ENCODE data around the gene PLEKHM3. TPM values are rescaled to one million over a fixed set of nuclear protein-coding genes. Genes with fewer than 3 reads are reported as not detected.

PLEKHM3 gene
- total RNA-seq, 1 donor from 2014 or later, result 6.6 TPM

DNA sequence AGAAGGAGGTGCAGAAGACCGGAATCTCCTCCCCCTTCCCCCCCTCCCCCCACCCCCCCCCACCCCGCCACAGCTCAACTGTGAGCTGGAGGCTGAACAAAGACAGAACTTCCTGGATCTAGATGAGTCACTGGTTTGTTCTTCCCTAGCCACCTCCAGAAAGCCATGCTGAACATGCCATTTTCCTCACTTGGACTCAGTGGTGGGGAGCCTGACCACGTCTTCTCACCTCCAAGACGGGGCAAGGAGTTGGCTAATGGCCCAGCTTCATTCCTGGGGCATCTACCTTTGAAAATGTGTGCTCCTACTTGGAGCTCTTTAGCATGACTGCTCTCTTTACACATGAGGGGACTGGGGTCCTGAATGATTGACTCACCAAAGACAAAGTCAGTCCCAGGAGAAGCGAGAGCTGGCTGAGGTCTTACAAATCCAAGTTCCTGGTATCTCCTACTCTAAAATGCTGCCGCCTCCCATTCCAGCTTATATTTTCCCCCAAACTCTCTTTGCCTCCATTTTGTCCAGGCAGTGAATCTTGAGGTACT is 233.0 kb downstream of the PLEKHM3 start:
- H3K4me3 Mint-ChIP-seq, result no peak overlapping the region
- no peak overlapping the region for H3K27ac Mint-ChIP-seq
- intact Hi-C loops (cut with micrococcal nuclease), result no loop called here
- no peaks in the 10 kb centered on the region for H3K9me3 Mint-ChIP-seq
- no peaks in the 10 kb centered on the region for H3K36me3 Mint-ChIP-seq (ENCODE audit: low read depth)
- DNase-seq, result no peak
- peaks cover 6% of the 10 kb centered on the region for H3K27me3 Mint-ChIP-seq
- H3K4me1 Mint-ChIP-seq, result no peaks in the 10 kb centered on the region

DNA sequence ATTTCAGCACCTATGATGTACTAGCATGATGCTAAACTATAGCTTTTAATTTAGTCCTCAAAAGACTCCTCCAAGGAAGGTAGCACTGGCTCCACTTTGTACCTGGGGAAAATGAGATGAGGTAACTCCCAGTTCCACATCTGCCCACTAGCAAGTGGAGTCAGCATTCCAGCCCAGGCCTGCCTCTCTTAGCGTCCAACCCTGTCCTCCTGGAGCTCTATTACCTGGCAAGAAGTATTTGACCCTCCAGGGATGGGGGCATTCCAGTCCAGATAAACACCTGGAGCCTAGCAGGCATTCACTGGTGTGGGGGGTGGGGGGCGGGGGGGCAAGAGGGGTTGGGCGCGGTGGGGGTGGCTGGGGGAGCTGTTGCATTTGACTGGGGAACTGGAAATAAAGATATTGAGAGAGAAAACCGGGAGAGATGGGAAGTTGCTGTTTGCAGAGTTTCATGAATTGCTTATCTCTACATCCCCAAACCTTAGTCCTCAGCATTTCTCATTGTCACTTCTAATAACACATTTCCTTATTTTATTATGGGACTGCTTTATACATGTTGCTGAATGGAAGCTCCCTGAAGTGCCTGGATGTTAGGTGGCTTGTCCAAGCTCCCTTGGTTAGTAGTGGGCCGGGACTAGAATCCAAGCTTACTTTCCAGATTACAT is 233.6 kb downstream of the PLEKHM3 start:
- Mint-ChIP-seq H3K9me3 (no peaks in the 10 kb centered on the region), H3K27ac (no peak overlapping the region), H3K4me1 (no peaks in the 10 kb centered on the region), H3K36me3 (ENCODE audit: low read depth) (no peaks in the 10 kb centered on the region), H3K27me3 (peaks cover 8% of the 10 kb centered on the region), H3K4me3 (no peak overlapping the region)
- intact Hi-C loops (cut with micrococcal nuclease), result no loop called here
- no peak for DNase-seq

DNA sequence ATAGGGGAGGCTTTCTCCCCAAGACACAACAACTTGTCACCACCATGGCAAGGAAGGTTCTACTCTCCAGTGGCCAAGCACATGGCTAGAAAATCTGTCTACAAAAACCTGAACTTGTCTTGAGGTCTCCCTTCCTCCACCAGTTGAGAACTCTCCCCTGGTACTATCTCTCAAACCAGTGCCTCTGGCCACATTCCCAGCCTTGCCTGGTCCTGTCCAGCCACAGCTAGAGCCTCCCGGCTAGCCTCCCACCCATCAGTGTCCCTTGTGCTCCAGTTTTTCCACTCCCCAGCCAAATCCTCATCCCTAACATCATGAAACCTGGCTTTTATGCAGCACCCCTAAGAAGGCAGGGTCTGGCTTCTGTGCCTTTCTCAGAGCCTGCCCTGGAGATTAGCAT is 234.4 kb downstream of the PLEKHM3 start:
- Mint-ChIP-seq H3K36me3 (ENCODE audit: low read depth) (no peaks in the 10 kb centered on the region), H3K9me3 (no peaks in the 10 kb centered on the region), H3K4me3 (no peak overlapping the region), H3K27me3 (peaks cover 8% of the 10 kb centered on the region), H3K27ac (no peak overlapping the region), H3K4me1 (no peaks in the 10 kb centered on the region)
- DNase-seq, result no peak
- intact Hi-C loops (cut with micrococcal nuclease), result no loop called here

DNA sequence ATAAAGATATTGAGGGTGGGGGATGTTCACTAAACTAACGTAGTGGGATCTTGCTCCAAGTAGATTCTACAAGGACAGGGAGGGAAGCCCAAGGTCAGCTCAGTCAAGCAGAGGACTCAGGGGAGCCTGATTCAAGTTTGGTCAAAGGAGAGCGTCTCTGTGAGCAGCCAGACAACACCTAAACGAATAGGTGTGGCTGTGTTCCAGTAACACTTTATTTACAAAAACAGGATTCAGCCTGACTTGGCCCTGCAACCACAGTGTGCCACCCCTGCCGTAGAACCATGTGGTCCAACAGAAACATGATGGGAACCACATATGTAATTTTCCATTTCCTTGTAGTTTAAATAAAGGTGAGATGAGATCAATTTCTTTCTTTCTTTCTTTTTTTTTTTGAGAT is 237.5 kb downstream of the PLEKHM3 start:
- H3K4me1 Mint-ChIP-seq, result no peaks in the 10 kb centered on the region
- no peak overlapping the region for H3K27ac Mint-ChIP-seq
- peaks cover 14% of the 10 kb centered on the region for H3K27me3 Mint-ChIP-seq
- intact Hi-C loops (cut with micrococcal nuclease), result no loop called here
- no peaks in the 10 kb centered on the region for H3K36me3 Mint-ChIP-seq (ENCODE audit: low read depth)
- no peak for DNase-seq
- H3K9me3 Mint-ChIP-seq, result no peaks in the 10 kb centered on the region
- no peak overlapping the region for H3K4me3 Mint-ChIP-seq

DNA sequence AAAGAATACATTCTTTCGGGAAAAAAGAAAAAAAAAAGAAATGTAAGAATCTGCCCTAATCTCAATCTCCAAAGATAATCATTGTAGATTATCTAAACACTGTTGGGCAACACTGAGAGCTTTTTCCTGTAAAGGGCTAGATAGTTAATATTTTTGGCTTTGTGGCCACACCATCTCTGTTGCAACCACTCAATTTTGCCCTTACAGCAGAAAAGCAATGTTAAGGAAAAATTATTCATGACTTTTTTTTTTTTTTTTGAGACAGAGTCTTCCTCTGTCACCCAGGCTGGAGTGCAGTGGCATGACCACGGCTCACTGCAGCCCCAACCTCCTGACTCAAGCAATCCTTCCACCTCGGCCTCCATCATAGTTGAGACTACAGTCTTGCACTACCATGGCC is 238.3 kb downstream of the PLEKHM3 start:
- Mint-ChIP-seq H3K36me3 (ENCODE audit: low read depth) (no peaks in the 10 kb centered on the region), H3K4me3 (no peak overlapping the region), H3K9me3 (no peaks in the 10 kb centered on the region), H3K4me1 (no peaks in the 10 kb centered on the region), H3K27ac (no peak overlapping the region), H3K27me3 (peaks cover 14% of the 10 kb centered on the region)
- no peak for DNase-seq
- intact Hi-C loops (cut with micrococcal nuclease), result no loop called here

DNA sequence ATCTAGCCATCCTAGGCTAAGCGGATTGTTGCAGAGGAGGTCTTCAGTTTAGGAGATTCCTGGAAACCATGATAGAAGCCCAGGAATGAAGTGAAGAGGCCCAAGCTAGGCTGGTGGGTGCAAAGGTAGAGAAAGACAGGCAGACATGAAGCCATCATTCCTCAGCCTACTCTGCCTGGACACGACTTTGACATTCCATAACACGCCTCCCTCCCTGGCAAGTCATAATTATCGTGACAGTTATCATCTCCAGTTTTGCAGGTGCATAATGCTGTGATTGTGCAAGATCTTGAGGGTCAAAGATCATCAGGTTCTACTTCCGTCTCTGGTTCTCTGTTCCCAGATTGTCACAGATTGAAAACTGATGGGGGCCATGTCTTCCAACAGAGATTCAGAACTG is 240.4 kb downstream of the PLEKHM3 start:
- intact Hi-C loops (cut with micrococcal nuclease), result no loop called here
- H3K27ac Mint-ChIP-seq, result no peak overlapping the region
- H3K27me3 Mint-ChIP-seq, result peaks cover 18% of the 10 kb centered on the region

DNA sequence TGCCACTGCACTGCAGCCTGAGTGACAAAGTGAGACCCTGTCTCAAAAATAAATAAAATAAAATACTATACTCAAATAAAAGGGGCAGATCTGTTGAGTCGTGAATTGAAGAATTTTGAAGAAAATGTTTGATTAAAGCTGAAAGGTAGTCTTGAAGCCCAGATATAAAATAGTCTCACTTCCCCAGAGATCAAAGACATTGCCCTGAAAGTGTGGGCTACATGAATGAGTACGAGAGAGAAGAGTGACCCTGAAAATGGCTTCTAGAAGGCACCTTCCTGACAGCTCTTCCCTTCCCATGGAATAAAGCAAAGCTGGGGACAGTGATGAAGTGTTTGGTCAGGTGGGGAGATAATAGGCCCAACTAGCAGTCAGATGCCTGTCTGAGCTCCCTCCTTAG is 241.8 kb downstream of the PLEKHM3 start:
- Mint-ChIP-seq H3K27me3 (peaks cover 21% of the 10 kb centered on the region), H3K4me1 (no peaks in the 10 kb centered on the region), H3K9me3 (no peaks in the 10 kb centered on the region), H3K4me3 (no peak overlapping the region), H3K36me3 (ENCODE audit: low read depth) (no peaks in the 10 kb centered on the region), H3K27ac (no peak overlapping the region)
- DNase-seq, result no peak
- intact Hi-C loops (cut with micrococcal nuclease), result no loop called here

More for the DNA sequence above, 240.4 kb downstream of the PLEKHM3 start:
- no peaks in the 10 kb centered on the region for H3K4me1 Mint-ChIP-seq
- H3K9me3 Mint-ChIP-seq, result no peaks in the 10 kb centered on the region
- no peaks in the 10 kb centered on the region for H3K36me3 Mint-ChIP-seq (ENCODE audit: low read depth)
- H3K4me3 Mint-ChIP-seq, result no peak overlapping the region
- no peak for DNase-seq

DNA sequence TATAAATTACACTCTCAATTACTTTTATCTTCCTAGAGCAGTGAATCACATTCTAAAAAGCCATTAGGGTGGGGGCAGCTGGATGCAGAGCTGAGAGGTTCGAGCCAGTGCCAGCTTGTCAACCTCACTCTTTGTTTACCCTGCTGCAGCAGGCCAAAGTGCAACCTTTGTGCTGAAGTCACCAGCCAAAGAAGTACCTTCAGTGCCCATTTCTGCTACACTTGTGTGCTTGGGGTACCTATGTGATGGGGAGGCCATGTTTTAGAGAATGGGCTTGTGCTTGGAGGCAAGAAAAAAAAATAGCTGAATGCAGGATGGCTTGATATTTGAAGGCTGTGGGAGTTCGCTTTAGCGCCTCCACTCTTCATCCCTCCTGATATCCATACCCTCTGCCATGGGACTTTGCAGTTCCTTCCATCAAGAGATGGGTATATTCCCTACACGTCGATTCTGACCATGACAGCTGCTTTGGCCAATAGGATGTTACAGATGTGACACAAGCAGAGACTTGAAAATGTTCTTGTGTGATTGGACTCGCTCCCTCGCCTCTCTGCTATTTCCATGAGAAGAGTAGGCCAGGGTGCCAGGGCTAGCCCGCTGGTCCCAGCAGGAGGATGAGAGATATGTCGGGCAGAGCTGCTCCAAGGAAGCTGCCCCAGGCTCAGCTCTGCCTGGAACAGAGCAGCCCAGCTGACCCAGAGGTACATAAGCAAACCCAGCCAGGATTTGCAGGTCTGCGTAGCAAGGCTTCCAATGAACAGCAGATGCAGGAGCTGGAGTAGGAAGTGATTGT is 242.9 kb downstream of the PLEKHM3 start:
- intact Hi-C loops (cut with micrococcal nuclease), result no loop called here
- DNase-seq, result no peak
- Mint-ChIP-seq H3K27me3 (peaks cover 16% of the 10 kb centered on the region), H3K4me1 (no peaks in the 10 kb centered on the region), H3K27ac (no peak overlapping the region), H3K4me3 (no peak overlapping the region), H3K9me3 (no peaks in the 10 kb centered on the region), H3K36me3 (ENCODE audit: low read depth) (no peaks in the 10 kb centered on the region)

DNA sequence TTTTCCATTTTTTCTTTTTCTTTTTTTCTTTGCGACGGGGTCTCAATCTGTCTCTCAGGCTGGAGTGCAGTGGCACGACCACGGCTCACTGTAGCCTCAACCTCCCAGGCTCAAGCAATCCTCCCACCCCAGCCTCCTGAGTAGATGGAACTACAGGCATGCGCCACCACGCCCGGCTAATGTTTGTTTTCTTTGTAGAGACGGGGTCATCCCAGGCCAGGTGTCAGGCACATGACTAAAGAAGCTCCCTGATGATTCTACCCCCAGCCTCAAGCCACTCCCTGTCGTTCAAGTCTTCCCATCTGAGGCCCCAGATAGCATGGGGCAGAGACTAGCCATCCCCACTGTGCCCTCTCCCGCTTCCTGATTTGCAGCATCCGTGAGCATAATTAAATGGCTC is 245.8 kb downstream of the PLEKHM3 start:
- intact Hi-C loops (cut with micrococcal nuclease), result no loop called here
- Mint-ChIP-seq H3K27me3 (peaks cover 12% of the 10 kb centered on the region), H3K27ac (no peak overlapping the region), H3K4me1 (peaks cover 2% of the 10 kb centered on the region), H3K4me3 (no peak overlapping the region), H3K9me3 (no peaks in the 10 kb centered on the region), H3K36me3 (ENCODE audit: low read depth) (no peaks in the 10 kb centered on the region)
- DNase-seq, result no peak

DNA sequence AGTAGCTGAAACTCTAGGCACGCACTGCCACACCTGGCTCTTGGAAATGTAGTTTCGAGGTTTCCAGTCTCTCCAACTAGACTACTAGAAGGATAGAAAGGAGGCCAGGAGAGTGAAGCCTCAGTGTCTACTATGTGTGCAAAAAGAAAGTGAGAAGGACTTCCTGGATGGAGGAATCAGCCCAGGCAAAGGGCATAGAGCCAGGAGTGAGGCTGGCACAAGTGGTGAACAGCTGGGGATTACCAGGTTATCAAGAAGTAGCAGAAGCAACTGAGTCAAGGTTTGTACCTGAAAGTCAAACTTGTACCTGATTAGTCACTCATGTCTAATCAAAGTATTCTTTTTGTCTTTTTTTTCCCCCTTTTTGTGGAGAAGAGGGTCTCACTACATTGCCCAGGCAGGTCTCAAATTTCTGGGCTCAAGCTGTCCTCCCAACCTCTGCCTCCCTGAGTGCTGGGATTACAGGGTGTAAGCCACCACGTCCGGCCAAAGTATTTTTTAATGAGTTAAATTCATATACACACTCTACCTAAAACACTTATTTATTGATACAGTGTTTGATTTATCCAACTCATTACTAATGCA is 246.9 kb downstream of the PLEKHM3 start:
- Mint-ChIP-seq H3K27ac (no peak overlapping the region), H3K4me1 (peaks cover 2% of the 10 kb centered on the region), H3K27me3 (peaks cover 13% of the 10 kb centered on the region), H3K9me3 (no peaks in the 10 kb centered on the region), H3K36me3 (ENCODE audit: low read depth) (no peaks in the 10 kb centered on the region), H3K4me3 (no peak overlapping the region)
- intact Hi-C loops (cut with micrococcal nuclease), result no loop called here
- DNase-seq, result no peak

DNA sequence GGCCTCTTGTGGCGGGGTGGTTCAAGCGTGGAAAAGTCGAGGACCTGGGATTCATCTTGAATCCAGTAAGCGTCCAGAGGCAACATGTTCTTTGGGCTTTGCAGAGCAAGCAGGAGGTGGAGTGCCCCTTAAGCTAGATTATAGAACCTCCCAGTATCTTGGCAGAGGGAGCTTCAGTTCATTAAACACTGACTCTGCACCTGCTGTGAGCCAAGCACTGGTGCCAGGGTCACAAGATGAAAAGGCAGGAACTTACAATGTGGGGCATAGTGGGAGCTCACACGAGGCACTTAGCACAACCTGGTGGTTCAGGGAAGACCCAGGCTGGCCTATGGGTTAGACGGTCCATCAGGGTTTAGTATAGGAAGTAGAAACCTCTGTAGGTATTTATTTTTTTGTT is 248.2 kb downstream of the PLEKHM3 start:
- Mint-ChIP-seq H3K4me1 (peaks cover 2% of the 10 kb centered on the region), H3K27me3 (peaks cover 15% of the 10 kb centered on the region), H3K36me3 (ENCODE audit: low read depth) (no peaks in the 10 kb centered on the region), H3K4me3 (no peak overlapping the region), H3K9me3 (no peaks in the 10 kb centered on the region), H3K27ac (no peak overlapping the region)
- intact Hi-C loops (cut with micrococcal nuclease), result no loop called here
- DNase-seq, result no peak

DNA sequence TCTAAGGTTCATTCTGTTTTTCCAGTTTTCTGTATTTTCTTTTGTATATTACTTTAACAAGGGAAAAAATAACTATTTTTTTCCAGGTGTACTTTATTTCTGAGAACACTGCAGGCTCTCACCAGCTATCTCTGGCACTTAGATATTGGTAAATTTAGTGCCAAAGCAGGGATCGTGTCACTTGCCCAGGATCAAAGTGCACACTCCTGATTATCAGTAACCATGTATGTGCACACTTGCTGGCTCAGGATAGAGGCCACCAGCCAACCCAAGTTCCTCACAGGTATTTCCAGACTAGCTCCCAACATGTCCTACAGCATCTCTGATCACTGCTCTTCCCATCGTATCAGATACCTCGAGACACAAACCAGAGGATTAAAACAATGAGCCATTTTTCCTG is 249.9 kb downstream of the PLEKHM3 start:
- no peaks in the 10 kb centered on the region for H3K36me3 Mint-ChIP-seq (ENCODE audit: low read depth)
- no peak for DNase-seq
- peaks cover 27% of the 10 kb centered on the region for H3K27me3 Mint-ChIP-seq

DNA sequence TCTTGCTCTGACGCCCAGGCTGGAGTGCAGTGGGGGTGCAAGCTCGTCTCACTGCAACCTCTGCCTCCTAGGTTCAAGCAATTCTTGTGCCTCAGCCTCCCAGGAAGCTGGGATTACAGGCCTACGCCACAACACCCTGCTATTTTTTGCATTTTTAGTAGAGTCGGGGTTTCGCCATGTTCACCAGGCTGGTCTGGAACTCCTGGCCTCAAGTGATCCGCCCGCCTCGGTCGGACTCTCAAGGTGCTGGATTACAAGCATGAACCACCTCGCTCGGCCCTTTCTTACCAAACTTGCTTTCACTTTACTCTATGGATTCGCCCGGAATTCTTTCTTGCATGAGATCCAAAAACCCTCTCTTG is 252.5 kb downstream of the PLEKHM3 start:
- H3K27ac Mint-ChIP-seq, result no peak overlapping the region
- intact Hi-C loops (cut with micrococcal nuclease), result loop anchor here (5.0 kb wide), 1 partner anchor 246 kb away; the partner anchor contains the start of gene CREB1
- H3K36me3 Mint-ChIP-seq (ENCODE audit: low read depth), result no peaks in the 10 kb centered on the region
- H3K4me1 Mint-ChIP-seq, result peaks cover 20% of the 10 kb centered on the region
- H3K4me3 Mint-ChIP-seq, result no peak overlapping the region
- no peaks in the 10 kb centered on the region for H3K9me3 Mint-ChIP-seq
- peaks cover 37% of the 10 kb centered on the region for H3K27me3 Mint-ChIP-seq
- DNase-seq, result no peak

More for the DNA sequence above, 249.9 kb downstream of the PLEKHM3 start:
- H3K4me3 Mint-ChIP-seq, result no peak overlapping the region
- no peaks in the 10 kb centered on the region for H3K9me3 Mint-ChIP-seq
- intact Hi-C loops (cut with micrococcal nuclease), result no loop called here
- H3K4me1 Mint-ChIP-seq, result peaks cover 7% of the 10 kb centered on the region
- H3K27ac Mint-ChIP-seq, result no peak overlapping the region

All from activated CD4-positive, alpha-beta T cell treated with anti-CD3 and anti-CD28 coated beads, Interleukin-2, amount 10 ng/mL, durations not matched to agents 24 days and 14 days (primary cell).